Skeletal muscle satellite cell (primary cell): ENCODE results near the gene PHACTR3.

Source experiments
- H3K27me3 ChIP-seq: 2 replicates; pipeline ENCODE4 v1.7.0; 2013; ENCODE audit warnings: low read length; ENCODE audit not compliant: control insufficient read depth, insufficient read depth
- H3K36me3 ChIP-seq: 2 replicates; pipeline ENCODE4 v1.7.0; 2013; ENCODE audit warnings: mild to moderate bottlenecking, control low read depth, low read length; ENCODE audit not compliant: insufficient read depth
- H3K4me1 ChIP-seq: 2 replicates; pipeline ENCODE4 v1.7.0; 2013; ENCODE audit warnings: low read length; ENCODE audit not compliant: control insufficient read depth, insufficient read depth
- H3K4me2 ChIP-seq: 2 replicates; pipeline ENCODE4 v1.7.0; 2013; ENCODE audit warnings: mild to moderate bottlenecking, low read length
- H3K4me3 ChIP-seq: 2 replicates; pipeline ENCODE4 v1.7.0; 2013; ENCODE audit warnings: low read length
- H3K9ac ChIP-seq: 2 replicates; pipeline ENCODE4 v1.7.0; 2013; ENCODE audit warnings: mild to moderate bottlenecking, low read depth, low read length, moderate library complexity
- H3K9me3 ChIP-seq: replicated peaks from 2 replicates; pipeline ENCODE4 v1.7.0; 2013; ENCODE audit warnings: mild to moderate bottlenecking, control low read depth, low read length

PHACTR3 gene

DNA sequence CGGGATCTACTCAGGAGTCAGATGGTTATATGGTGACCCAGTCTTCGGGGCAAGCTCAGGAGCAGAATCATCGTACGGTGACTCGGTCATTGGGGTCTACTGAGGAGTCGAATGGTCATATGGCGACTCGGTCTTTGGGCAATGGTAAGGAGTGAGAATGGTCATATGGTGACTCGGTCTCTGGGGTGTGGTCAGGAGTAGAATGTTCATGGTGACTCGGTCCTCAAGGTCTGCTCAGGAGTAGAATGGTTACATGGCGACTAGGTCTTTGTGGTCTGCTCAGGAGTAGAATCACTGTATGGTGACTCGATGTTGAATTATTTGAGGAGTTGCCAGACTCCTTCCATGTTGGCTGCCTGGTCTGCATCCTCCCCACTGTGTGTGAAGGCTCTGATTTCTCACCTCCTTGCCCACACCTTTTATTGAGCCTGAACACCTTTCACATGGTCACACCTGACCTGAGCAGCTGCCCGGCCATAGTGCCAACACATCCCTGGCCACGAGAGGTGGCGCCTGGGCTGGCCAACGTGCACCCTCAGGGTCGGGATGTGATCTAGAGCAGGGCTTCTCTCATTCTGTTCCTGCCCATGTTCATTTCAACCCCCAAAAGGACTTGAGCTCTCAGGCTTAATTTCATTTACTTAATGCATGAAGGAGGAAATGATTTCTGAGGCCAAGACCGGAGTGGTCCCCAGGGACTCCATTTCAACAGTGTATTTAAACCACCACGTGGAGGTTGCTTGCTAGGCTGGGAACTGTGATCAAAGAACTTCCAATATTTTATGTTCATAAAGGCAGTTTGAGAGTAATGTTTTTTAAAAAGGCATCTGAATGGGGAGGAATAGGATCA lies 119.5 kb downstream of the PHACTR3 start:
- Histone ChIP-seq H3K4me1 (no peaks in the 10 kb centered on the region), H3K9me3 (peaks cover 4% of the 10 kb centered on the region), H3K27me3 (no peaks in the 10 kb centered on the region), H3K36me3 (no peaks in the 10 kb centered on the region), H3K9ac (no peak overlapping the region), H3K4me3 (no peak overlapping the region), H3K4me2 (no peak overlapping the region)

DNA sequence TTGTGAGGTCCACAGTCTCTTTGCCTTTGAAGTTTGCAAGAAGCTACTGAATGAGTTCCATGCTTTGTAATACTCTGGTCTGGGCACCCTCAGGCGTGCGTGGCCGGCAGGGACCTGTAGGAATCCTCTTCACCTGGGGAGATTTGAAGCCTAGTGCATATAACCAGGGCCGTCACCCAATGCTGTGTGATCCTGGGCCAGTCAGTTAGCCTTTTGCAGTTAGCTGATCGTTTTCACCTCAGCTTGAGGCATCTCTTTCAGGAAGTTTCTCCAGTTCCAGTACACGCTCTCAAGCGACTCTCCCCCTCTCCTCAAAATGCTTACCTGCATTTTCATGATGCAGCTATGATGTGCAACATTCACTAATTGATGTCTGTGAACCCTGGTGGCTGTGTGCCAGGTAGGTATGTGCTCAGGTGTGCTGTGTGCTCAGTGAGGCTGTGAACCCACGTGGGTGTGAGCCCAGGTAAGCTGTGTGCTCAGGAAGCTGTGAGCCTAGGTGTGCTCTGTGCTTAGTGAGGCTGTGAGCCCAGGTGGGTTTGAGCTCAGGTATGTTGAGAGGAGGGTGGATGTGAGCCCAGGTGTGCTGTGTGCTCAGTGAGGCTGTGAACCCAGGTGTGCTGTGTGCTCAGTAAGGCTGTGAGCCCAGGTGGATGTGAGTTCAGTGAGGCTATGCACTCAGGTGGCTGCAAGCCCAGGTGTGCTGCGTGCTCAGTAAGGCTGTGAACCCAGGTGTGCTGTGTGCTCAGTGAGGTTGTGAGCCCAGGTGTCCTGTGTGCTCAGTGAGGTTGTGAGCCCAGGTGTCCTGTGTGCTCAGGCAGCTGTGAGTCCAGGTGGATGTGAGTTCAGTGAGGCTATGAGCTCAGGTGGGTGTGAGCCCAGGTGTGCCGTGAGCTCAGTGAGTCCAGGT lies 120.4 kb downstream of the PHACTR3 start:
- Histone ChIP-seq H3K4me3 (no peak overlapping the region), H3K4me2 (no peak overlapping the region), H3K36me3 (no peaks in the 10 kb centered on the region), H3K9me3 (peaks cover 7% of the 10 kb centered on the region), H3K9ac (no peak overlapping the region), H3K4me1 (no peaks in the 10 kb centered on the region), H3K27me3 (no peaks in the 10 kb centered on the region)

DNA sequence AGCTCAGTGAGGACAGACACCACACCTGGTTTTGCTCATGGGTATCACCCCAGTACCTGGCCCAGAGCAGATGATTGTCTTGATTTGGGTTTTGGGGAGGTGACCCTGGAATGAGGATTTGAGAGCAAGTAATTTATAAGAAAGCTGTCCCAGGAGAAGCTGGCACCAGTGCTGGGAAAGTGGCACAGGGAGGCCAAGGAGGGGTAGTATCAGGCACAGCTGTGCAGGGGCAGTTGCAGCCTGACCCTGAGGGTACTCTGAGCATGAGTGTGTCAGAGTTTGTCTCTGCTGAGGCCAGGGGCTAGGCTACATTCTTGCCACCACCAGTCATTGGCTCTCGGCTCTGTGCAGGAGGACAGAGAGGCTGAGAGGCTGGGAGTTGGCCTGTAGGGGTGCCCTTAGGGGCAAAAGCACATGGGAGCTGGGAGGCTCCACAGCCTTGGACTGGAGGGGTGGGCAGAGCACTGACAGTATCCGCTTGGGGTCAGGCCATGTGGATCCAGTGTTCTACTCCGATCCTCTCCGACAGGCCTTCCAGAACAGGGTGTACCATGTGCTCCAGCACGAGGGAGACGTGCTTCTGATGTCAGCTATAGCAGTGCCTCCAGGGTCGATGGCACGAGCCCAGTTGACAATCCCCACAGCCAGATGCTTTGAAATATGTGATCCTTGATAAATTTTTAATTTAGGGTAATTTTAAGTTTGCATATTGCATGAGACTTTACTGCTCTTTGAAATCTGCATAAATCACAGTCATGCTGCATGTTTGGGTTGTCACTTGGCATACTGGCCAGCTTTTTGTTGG lies 121.3 kb downstream of the PHACTR3 start:
- H3K9ac ChIP-seq, result no peak overlapping the region
- H3K36me3 ChIP-seq, result no peaks in the 10 kb centered on the region
- no peaks in the 10 kb centered on the region for H3K4me1 ChIP-seq

DNA sequence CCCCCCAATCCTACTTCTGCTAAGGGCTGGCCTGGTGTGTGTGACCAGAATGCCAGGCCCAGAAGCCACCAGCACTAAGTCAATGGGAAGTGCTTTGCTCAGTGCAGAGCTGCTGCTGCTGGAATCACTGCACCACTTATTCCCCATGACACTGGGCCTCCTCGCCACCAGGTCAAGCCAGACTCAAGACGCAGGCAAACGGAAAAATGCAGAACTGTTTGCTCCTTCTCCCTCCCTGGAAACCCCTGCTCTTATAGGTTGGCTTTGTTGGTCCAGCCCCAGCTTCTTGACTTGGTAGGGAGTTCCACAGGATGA lies 121.9 kb downstream of the PHACTR3 start:
- H3K27me3 ChIP-seq, result no peaks in the 10 kb centered on the region
- no peaks in the 10 kb centered on the region for H3K36me3 ChIP-seq
- peaks cover 7% of the 10 kb centered on the region for H3K9me3 ChIP-seq
- no peak overlapping the region for H3K4me3 ChIP-seq
- H3K4me1 ChIP-seq, result no peaks in the 10 kb centered on the region
- H3K4me2 ChIP-seq, result no peak overlapping the region
- no peak overlapping the region for H3K9ac ChIP-seq

More for the DNA sequence above, 121.3 kb downstream of the PHACTR3 start:
- Histone ChIP-seq H3K4me2 (no peak overlapping the region), H3K27me3 (no peaks in the 10 kb centered on the region), H3K9me3 (peaks cover 7% of the 10 kb centered on the region), H3K4me3 (no peak overlapping the region)

DNA sequence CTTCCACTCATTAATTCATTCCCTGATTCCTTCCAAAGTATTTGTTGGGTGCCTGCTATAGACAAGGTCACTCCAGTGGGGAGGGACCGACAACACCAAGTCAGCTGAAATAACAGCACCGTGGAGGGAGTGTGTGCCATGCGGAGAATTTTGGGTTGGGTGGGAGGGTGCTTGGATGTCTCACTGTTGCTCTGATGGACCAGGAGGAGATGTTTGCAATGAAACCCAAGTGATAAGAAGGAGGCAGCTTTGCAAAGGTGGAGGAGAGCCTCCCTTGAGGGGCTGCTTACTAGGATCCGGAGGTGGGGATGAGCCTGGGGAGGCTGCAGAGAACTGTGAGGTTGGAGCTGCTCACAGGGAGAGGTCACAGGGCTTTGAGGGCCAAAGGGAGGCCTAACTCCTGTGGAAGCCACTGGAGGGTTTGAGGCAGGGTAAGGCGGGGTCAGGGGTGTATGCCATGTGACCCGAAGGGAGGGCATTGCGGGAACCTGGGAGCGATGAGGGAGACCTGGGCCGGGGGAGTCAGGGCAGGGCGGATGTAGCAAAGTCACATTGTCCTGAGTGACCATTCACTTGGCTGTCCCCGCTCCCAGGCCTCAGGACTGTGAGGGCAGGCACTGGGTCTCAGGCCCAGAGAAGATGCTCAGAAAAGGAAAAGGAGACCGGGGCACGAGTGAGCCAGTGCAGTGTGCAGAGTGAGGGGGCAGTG lies 124.5 kb downstream of the PHACTR3 start:
- Histone ChIP-seq H3K36me3 (no peaks in the 10 kb centered on the region), H3K4me1 (no peaks in the 10 kb centered on the region), H3K27me3 (no peaks in the 10 kb centered on the region), H3K4me3 (no peak overlapping the region), H3K9ac (no peak overlapping the region), H3K4me2 (no peak overlapping the region), H3K9me3 (peaks cover 7% of the 10 kb centered on the region)

DNA sequence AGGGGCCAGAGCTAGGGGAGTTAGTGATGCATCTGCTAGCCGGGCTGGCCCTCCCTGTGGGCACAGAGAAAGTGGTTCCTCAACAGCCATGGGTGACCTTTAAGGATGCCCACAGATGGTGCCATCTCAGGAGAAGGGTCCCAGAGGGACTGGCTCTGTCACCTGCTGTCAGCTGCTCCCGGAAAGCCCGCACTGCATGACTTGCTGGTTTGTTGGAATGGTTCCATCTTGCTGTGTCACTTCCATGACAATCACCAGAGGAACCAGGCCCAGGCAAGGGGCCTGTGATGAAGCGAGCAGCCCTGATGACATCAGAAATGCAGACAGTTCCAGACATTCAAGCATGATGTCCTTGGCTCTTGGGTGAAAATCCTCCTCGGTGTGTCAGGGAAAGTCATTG lies 125.2 kb downstream of the PHACTR3 start:
- H3K36me3 ChIP-seq, result no peaks in the 10 kb centered on the region
- H3K4me3 ChIP-seq, result no peak overlapping the region
- H3K27me3 ChIP-seq, result no peaks in the 10 kb centered on the region
- H3K9me3 ChIP-seq, result peaks cover 7% of the 10 kb centered on the region
- no peaks in the 10 kb centered on the region for H3K4me1 ChIP-seq
- no peak overlapping the region for H3K9ac ChIP-seq
- no peak overlapping the region for H3K4me2 ChIP-seq

DNA sequence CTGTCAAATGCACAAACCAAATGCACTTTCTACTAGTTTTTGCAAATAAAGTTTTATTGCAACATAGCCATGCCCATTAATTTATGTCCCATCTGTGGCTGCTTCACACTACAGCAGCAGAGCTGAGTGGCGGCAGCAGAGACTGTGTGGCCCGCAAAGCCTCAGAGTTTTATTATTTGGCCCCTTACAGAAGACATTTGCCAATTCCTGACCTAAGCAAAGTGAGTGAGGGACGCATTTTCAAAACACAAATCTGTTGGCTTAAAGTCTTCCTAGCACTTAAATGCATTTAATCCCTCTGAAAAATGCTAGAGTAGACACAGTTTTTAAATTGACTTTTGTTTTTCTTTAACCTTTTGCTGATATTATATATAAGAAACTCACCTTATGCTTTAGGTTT lies 126.4 kb downstream of the PHACTR3 start:
- H3K27me3 ChIP-seq, result no peaks in the 10 kb centered on the region
- H3K9ac ChIP-seq, result no peak overlapping the region
- H3K4me1 ChIP-seq, result no peaks in the 10 kb centered on the region
- H3K4me3 ChIP-seq, result no peak overlapping the region
- peaks cover 4% of the 10 kb centered on the region for H3K9me3 ChIP-seq
- H3K36me3 ChIP-seq, result no peaks in the 10 kb centered on the region
- no peak overlapping the region for H3K4me2 ChIP-seq

DNA sequence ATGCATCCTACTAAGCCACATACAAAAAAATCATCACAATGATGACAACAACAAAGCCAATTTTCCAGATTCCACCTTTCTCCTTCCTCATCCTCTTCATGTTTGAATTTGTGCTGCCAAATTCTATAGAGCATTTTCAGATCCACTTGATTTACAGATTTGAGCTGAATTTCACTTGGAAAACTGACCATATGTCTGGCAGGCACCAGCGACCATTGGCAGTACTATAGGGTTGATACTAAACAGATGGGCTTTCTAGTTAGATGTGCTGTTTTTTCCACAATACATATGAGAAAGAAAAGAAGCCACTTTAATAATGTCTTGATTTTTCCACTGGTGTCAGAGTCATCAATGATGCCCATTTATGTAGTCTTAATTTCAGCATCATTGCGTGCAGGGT lies 127.0 kb downstream of the PHACTR3 start:
- Histone ChIP-seq H3K27me3 (no peaks in the 10 kb centered on the region), H3K4me2 (no peak overlapping the region), H3K9me3 (peaks cover 4% of the 10 kb centered on the region), H3K4me1 (no peaks in the 10 kb centered on the region), H3K36me3 (no peaks in the 10 kb centered on the region), H3K9ac (no peak overlapping the region), H3K4me3 (no peak overlapping the region)

DNA sequence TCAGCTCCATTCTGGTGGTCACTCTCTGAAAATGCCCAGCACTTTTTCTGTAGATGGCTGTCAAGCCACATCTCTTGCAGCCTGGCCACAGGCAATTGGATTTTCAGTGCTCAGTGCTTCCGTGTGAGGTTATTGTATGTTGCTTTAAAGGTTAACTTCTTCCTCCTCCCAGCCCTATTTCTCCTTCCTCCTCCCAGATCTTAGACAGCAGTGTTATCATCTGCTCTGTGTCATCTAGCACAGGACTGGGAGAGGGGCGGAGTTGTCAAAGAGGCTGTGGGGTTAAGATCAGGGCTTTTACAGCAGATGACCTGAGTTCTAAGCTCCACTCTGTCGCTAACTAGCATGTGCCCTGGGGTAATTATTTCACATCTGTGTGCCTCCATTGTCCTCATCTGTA lies 129.0 kb downstream of the PHACTR3 start:
- H3K4me3 ChIP-seq, result no peak overlapping the region
- H3K4me2 ChIP-seq, result no peak overlapping the region
- H3K27me3 ChIP-seq, result no peaks in the 10 kb centered on the region
- peaks cover 4% of the 10 kb centered on the region for H3K9me3 ChIP-seq
- H3K4me1 ChIP-seq, result no peaks in the 10 kb centered on the region
- H3K36me3 ChIP-seq, result no peaks in the 10 kb centered on the region
- H3K9ac ChIP-seq, result no peak overlapping the region

DNA sequence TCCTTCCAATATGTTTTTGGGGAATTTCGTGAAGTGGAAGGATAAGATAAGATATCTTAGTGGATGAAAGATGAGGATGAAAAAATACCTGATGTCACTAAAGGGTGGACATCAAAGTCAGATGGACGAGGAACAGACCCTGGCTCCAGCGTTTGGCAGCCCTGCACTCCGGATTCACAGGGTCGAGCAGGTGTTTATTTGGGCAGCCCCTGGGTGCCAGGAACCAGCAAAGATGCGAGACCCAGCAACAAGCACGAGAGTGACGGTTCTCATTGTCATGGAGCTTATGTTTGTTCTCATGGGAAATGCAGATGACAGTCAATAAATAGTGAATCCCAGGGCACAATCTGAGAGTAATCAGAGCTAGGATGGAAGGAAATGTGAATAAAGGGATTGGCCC lies 131.1 kb downstream of the PHACTR3 start:
- no peaks in the 10 kb centered on the region for H3K4me1 ChIP-seq
- H3K4me2 ChIP-seq, result no peak overlapping the region
- H3K9me3 ChIP-seq, result no peaks in the 10 kb centered on the region
- H3K4me3 ChIP-seq, result no peak overlapping the region
- no peaks in the 10 kb centered on the region for H3K27me3 ChIP-seq
- no peaks in the 10 kb centered on the region for H3K36me3 ChIP-seq
- no peak overlapping the region for H3K9ac ChIP-seq

DNA sequence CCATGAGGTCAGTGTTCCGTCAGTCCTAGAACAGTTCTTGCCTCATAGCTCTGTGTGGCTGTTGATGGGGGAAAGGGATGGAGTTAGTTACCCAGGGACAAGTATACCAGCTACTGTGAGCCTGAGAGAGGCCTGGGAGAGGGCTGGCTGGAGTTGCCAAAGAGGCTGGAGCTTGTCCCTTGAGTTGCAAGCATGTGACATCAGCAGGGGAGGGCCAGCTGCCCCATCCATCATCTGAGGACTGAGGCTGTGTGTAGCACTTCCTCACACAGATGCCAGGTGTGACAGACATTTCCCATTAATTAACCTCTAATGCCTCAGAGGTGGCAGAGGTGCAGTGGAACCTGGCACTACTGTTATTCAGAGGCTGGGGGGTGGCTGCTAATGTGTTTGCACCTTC lies 131.6 kb downstream of the PHACTR3 start:
- Histone ChIP-seq H3K9me3 (no peaks in the 10 kb centered on the region), H3K4me2 (no peak overlapping the region), H3K27me3 (no peaks in the 10 kb centered on the region), H3K4me1 (no peaks in the 10 kb centered on the region), H3K36me3 (no peaks in the 10 kb centered on the region), H3K4me3 (no peak overlapping the region), H3K9ac (no peak overlapping the region)
